T-helper 9 cell (primary cell): ENCODE results near the gene POMT2.

Experiments used
- DNase-seq: peaks from one replicate; pipeline ENCODE4 v3.0.0-alpha.2; 2020

Gene POMT2

GRCh38 chr14:77266336-77266735 is 54.3 kb downstream of the POMT2 start:
- no peak for DNase-seq

GRCh38 chr14:77265561-77266335 is 54.9 kb downstream of the POMT2 start:
- no peak for DNase-seq

- no peak for DNase-seq
Measured at GRCh38 chr14:77265187-77265515, 55.5 kb downstream of the POMT2 start.

- no peak for DNase-seq
Measured at GRCh38 chr14:77264466-77265186, 56.1 kb downstream of the POMT2 start.

- DNase-seq = no peak
Measured at GRCh38 chr14:77260631-77261030, 60.1 kb downstream of the POMT2 start.

GRCh38 chr14:77260199-77260598 is 60.5 kb downstream of the POMT2 start:
- DNase-seq = no peak

GRCh38 chr14:77259025-77259715 is 61.5 kb downstream of the POMT2 start:
- DNase-seq = no peak

DNA sequence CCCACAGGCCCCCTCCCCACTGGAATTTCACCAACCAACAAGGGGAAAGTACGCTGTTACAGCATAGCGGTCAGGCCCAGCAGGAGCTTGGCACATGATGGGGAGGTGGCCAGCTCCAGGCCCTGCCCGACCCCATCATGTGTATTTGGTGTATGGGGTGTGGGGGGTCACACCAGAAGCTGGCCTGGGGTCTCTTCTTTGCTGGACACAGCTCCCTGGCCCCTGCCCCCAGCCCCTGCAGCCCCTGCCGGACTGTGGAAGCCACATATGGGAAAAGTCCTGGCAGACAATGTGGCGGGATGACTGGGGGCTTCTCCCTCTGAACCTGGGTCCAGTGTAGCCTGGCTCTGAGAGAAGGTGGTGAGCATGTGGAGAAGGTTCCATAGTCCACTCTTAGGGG is 62.1 kb downstream of the POMT2 start:
- DNase-seq = no peak

DNA sequence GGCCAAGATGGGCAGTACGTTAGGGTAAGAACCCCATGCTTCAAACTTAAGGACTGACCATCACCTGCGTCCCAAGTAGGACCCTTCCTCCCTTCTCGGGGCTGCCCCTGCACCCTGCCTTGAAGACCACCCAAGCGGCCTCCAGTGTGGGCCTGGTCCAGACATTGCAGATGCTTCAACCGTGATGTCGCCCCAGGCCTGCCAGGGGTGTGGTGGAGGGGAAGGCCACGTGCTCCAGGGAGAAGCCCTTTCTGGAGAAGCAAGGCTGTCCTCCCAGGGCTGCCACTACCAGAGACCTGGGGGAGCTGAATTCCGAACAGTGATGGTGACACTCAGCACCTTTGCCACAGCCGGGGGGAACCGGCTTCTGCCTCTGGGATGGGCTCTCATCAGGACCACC is 63.0 kb downstream of the POMT2 start:
- no peak for DNase-seq

DNA sequence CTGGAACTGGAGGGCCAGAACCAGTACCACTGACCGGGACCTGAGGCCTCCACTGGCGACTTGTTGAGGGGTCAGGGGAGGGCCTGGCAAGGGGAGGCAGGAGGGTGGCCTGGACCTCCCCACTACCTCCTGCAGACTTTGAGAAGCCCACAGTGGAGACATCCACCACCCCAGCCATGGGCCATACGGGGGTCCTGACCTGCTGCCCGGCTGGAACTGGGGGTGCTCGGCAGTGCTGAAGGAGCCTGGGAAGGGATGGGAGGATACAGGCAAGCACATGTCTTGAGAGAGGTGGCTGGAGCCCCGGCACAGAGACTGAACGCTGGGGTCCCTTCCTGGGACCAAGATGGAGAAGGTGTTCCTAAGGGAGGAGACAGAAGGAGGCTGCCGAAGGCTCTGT is 64.0 kb downstream of the POMT2 start:
- no peak for DNase-seq

- no peak for DNase-seq
Measured at GRCh38 chr14:77253333-77254190, 67.1 kb downstream of the POMT2 start.

- DNase-seq = no peak
Measured at GRCh38 chr14:77251870-77252269, 68.8 kb downstream of the POMT2 start.

DNA sequence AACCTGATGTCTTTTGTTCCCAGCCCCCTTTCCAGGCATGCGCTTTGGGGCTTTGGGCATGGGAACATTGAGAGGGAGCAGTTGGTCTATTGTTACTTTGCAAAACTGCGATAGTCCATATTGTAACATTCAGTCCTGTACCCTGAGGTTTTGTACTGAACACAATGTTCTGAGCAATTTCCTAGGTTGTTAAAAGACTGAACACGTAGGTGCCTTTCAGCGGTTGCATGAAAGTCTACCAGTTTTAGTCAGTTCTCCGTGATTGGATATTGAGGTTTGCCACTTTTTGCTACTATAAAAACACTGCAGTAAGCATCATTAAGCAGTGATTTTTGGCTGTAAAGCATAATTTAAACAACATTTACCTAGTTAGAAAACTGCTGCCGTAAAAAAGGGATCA is 69.8 kb downstream of the POMT2 start:
- DNase-seq = no peak

- no peak for DNase-seq
Measured at GRCh38 chr14:77249286-77249685, 71.4 kb downstream of the POMT2 start.

DNA sequence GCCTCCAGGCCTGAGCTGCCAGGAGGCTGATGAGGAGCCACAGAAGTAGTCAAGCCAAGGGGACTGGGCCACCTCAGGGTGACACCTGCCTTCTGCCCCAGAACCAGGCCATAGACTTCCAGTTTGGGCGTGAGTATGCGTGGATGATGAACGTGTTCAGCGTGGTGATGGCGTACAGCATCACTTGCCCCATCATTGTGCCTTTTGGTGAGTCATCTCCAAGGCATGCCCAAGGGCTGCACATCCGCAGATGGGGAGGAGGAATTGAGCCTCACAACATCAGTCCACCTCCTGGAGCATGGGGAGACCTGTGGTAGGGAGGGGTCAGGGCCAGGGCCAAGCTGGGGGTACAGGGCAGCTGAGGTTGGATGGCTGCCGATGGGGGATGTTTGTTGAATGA is 72.0 kb downstream of the POMT2 start:
- no peak for DNase-seq

DNA sequence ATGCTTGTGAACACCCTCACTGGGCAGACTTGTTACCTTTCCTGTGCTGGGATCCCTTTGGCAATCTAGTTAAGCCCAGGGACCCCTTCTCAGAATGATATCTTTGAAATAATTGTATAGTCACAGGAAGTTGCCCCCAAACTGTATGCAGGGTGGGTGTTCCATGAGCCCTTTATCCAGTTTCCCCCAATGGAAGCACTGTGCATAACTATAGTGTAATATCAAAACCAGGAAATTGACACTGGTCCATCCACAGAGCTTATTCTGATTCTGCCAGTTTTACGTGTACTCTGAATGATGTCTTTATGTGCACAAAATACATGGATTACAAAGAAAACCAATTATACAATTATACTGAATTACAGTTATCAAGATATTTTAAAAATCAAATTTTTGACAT is 73.9 kb downstream of the POMT2 start:
- DNase-seq = no peak

DNA sequence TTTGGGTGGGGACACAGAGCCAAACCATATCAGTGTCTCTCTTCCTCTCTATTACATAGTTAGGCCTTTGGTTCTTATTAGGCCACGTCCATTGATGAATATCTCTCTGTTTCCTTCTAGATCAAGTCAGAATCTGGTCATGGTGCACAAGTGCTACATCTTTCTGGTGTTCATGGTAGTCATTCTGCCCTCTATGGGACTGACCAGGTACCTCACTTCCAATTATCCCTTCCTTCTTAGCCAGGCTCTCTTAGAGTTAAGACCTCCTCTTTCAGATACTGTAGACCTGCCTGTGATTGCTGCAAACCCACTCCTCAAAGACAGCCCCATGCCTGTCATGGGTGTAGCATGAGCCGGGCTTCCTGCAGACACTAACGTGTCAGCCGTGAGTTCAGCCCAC is 74.9 kb downstream of the POMT2 start:
- DNase-seq = no peak

GRCh38 chr14:77243853-77244252 is 76.8 kb downstream of the POMT2 start:
- no peak for DNase-seq

- DNase-seq = no peak
Measured at GRCh38 chr14:77242752-77243151, 77.9 kb downstream of the POMT2 start.

DNA sequence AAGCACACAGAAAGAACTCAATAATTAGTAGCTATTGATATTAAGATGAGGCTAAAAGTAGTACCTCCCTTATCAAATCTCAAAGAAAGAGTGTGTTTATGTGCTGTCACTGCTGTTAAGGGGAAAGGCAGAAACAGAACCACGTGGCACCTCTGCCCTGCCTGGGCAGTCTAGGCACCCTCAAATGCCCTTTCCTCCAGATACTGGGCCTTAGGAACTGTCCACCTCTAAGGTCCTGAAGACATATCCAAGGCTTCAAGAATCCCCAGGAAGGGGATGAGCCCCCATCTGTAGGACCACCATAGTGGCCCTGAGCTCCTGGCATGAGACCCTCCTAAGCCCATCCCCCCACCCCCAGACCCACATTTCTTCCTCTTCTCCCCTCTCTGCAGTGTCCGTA is 78.7 kb downstream of the POMT2 start:
- DNase-seq = no peak

DNA sequence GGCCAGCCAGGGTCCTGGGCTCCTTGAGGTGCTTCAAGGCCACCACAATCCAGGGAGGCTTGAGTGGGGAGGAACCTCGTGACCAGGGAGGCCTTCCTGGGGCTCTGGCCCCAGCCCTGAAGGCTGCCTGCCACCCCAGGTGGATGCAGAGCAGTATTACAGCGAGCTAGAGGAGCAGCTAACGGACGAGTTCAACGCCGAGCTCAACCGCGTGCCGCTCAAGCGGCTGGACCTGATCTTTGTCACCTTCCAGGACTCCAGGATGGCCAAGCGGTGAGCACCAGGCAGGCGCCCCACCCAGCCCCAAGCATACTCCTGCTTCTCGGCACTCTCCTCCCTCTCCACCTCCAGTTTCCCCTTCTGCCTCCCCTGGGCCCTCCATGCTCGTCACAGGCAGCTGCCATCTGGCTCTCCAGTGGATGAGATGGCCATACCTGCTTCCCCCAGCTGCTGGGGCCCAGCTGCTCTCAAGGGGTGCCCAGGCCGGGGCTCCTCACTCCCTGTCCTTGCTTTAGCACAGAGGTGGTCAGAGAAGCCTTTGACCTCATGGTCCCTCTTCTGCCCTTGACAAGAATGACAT is 80.3 kb downstream of the POMT2 start:
- DNase-seq = no peak

DNA sequence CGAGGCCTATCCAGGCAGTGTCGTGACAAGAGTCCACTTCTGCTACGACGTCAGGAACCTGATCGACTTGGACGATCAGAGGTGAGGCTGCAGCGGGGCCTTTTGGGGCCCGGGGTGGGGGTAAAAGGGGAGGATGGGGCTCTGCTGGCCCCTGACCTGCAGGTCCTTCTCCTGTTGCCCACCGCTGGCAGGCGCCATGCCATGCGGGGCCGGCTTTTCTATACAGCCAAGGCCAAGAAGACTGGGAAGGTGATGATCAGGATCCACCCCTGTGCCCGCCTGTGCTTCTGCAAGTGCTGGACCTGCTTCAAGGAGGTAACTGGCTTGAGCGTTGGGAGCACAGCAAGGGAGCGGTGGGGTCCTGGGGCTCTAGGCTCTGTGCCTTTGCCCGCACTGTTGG is 81.3 kb downstream of the POMT2 start:
- no peak for DNase-seq

DNA sequence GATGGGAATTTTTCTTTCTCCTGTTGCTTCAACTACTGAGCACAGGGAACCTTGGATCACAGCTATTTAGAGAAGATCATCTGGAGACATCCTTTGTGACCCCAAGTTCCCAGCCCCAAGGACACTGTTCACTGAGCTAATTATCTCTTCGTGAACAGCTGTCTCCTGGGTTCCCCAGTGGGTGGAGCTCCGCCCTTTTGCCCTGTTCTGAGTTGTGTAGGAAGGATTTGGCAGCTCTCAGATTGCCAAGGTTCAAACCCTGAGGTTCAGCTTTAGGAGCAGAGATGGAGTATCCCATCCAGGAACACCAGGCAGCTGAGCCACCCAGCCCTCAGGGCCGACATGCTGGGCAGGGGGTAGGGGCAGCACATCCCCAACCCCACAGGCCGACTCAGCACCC is 81.7 kb downstream of the POMT2 start:
- DNase-seq = no peak
